Karpas-422 (cell line): ENCODE data around the gene ENO3. TPM values are rescaled to one million over a fixed set of nuclear protein-coding genes. Genes with fewer than 3 reads are reported as not detected.

ENCODE experiments used
- DNase-seq: peaks from one replicate; pipeline ENCODE4 v3.0.0-alpha.2; 2015
- H2AFZ ChIP-seq: fragments of 200-600 bp; sonication (generic); 2 replicates; pipeline ENCODE4 v1.6.1; 2014; ENCODE audit warnings: antibody characterized with exemption, low read length, mixed read lengths
- H3K27ac ChIP-seq: fragments of 200-600 bp; sonication (generic); 2 replicates; pipeline ENCODE4 v1.5.1; 2014; ENCODE audit warnings: mild to moderate bottlenecking, low read length, moderate library complexity
- H3K27me3 ChIP-seq: fragments of 200-600 bp; sonication (generic); 2 replicates; pipeline ENCODE4 v1.6.1; 2014; ENCODE audit warnings: low read length, mixed read lengths
- H3K36me3 ChIP-seq: fragments of 200-600 bp; sonication (generic); 2 replicates; pipeline ENCODE4 v1.6.1; 2014; ENCODE audit warnings: low read length, mixed read lengths; ENCODE audit not compliant: insufficient read depth
- H3K4me1 ChIP-seq: fragments of 200-600 bp; sonication (generic); 2 replicates; pipeline ENCODE4 v1.6.1; 2014; ENCODE audit warnings: mild to moderate bottlenecking, low read length, mixed read lengths
- H3K4me2 ChIP-seq: fragments of 200-600 bp; sonication (generic); 2 replicates; pipeline ENCODE4 v1.6.1; 2014; ENCODE audit warnings: low read length, low read depth, mild to moderate bottlenecking; ENCODE audit not compliant: poor library complexity, severe bottlenecking
- H3K4me3 ChIP-seq: fragments of 200-600 bp; sonication (generic); 2 replicates; pipeline ENCODE4 v1.5.1; 2014; ENCODE audit warnings: mild to moderate bottlenecking, antibody characterized with exemption, low read length, mixed read lengths
- H3K79me2 ChIP-seq: fragments of 200-600 bp; sonication (generic); 2 replicates; pipeline ENCODE4 v1.6.1; 2014; ENCODE audit warnings: mild to moderate bottlenecking, low read length, mixed read lengths
- H3K9ac ChIP-seq: fragments of 200-600 bp; sonication (generic); 2 replicates; pipeline ENCODE4 v1.6.0; 2014; ENCODE audit warnings: low read length
- H3K9me2 ChIP-seq: fragments of 200-600 bp; sonication (generic), shearing (Covaris generic); replicated peaks from 2 replicates; pipeline ENCODE4 v1.6.0; 2014; ENCODE audit warnings: mild to moderate bottlenecking, low read length, moderate library complexity; ENCODE audit not compliant: insufficient read depth
- H3K9me3 ChIP-seq: fragments of 300-700, 200-600 bp; sonication (generic); 2 replicates; pipeline ENCODE4 v1.6.1; 2014; ENCODE audit warnings: low read length, mixed read lengths
- H4K20me1 ChIP-seq: fragments of 200-600 bp; sonication (generic); 2 replicates; pipeline ENCODE4 v1.6.1; 2014; ENCODE audit warnings: mild to moderate bottlenecking, antibody characterized with exemption, low read length, low read depth; ENCODE audit not compliant: insufficient read depth
- total RNA-seq: library from RNA; depleted of rRNA; stranded (reverse); fragments of >200 nt; shearing (Covaris generic); gene quantifications from 2 replicates; pipeline ENCODE4 v1.2.3, GENCODE V29; 2014; ENCODE audit warnings: low replicate concordance

Gene ENO3
- total RNA-seq, 1 experiment from 2014 or later, result 31.1 TPM

DNA sequence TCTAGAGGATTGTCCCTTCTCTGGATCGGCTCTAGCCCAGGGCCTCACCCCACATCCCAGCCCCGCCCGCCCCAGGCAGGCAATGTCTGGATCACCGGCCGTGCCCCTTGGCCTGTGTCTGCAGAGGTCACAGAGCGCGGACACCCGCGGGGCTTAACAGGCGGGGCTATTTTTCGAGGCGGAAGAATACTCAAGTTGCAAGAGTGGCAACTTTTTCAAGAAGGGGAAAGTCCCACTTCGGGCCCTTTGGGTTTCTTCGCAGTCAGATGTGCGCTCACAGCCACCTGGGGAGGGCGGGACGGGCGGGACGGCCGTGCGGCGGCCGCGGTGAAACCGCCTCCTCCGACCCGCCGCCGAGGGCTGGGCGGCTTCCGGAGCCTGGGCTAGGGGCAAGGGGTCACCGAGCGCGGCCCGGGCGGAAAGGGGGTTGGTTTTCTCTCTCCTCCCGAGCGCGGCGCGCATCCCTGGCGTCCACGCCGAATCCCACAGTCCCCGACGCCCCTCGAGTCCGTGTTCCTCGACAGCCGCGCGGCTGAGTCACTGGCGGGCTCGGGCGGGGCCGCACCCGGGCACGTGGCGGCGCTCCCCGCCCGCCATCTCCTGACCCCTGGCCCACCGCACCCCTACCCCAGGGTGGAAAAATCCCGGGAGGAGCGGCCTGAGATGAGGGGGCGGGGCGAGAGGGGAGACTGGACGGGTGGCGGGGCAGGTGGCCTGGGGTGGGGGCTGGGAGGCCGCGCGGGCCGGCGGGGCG, 1.4 kb upstream of the ENO3 start:
- peak; percentile 91 for DNase-seq
- Histone ChIP-seq H3K27me3 (no peaks in the 10 kb centered on the region), H3K4me3 (peak overlapping the region; percentile 99), H3K27ac (peak overlapping the region; percentile 98), H3K4me2 (peak overlapping the region; percentile 98), H3K9ac (peak overlapping the region; percentile 94), H3K4me1 (peaks cover 52% of the 10 kb centered on the region), H3K36me3 (peaks cover 21% of the 10 kb centered on the region), H3K79me2 (peaks cover 38% of the 10 kb centered on the region), H4K20me1 (peaks cover 33% of the 10 kb centered on the region), H2AFZ (0 out of 2 replicates have a peak overlapping the region, but pooled peaks have one; percentile 57), H3K9me2 (no peaks in the 10 kb centered on the region), H3K9me3 (no peaks in the 10 kb centered on the region)

DNA sequence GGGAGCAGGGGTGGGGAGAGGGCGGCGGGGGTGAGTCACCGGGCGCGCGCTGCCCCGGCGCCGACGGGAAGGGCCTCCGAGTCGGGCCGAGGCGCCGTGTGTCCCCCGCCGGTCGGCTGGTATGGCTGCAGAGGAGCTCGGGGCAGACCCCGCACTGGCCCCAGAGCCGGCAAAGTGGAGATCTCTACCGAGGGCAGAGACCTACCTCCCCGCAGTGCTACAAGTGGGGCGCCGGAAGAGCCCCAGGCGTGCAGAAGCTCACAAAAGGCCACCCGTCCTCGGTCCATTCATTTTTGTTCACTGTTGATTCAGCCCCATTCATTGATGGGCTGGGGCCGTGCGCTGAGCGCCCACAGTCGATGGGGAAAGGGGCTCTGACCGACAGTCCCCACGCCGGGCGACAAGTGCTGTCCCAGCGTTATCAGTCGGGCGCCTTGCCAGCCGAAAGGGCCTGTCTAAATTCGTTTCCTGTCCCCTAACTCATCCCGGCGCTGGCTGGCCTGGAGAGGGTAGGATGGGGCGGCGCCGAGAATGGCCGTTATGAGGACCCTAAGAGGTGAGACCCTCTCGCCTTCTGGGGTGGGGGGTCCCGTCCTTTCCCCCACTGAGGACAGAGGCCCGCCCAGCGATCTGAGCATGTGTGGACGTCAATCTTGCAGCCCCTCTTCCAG, 709 bp upstream of the ENO3 start:
- Histone ChIP-seq H3K36me3 (peaks cover 21% of the 10 kb centered on the region), H2AFZ (no peak overlapping the region), H3K9me3 (no peaks in the 10 kb centered on the region), H3K9me2 (no peaks in the 10 kb centered on the region), H3K79me2 (peaks cover 38% of the 10 kb centered on the region), H3K4me2 (peak overlapping the region; percentile 98), H3K27ac (peak overlapping the region; percentile 98), H3K27me3 (no peaks in the 10 kb centered on the region), H3K4me1 (peaks cover 45% of the 10 kb centered on the region), H4K20me1 (peaks cover 28% of the 10 kb centered on the region), H3K4me3 (peak overlapping the region; percentile 99), H3K9ac (peak overlapping the region; percentile 94)
- peak; percentile 81 for DNase-seq

DNA sequence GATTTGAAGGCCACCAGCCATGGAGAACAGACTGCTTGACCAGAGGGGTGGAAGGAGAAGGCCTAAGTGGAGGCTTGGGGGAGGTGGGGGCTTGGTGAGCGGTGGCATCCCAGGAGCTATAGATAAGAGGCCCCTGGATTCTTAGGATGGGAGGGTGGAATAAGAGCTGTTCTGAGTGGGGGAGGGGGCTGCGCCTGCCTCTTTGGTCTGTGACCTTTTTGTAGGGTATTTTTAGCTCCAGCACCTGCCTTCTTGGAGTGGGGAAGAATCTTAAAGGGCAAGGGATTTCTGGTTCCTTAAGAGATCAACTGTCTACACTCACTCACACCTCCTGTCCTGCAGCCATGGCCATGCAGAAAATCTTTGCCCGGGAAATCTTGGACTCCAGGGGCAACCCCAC, 567 bp downstream of the ENO3 start:
- peaks cover 27% of the 10 kb centered on the region for H3K79me2 ChIP-seq
- H3K9me3 ChIP-seq, result no peaks in the 10 kb centered on the region
- peaks cover 15% of the 10 kb centered on the region for H4K20me1 ChIP-seq
- H3K27me3 ChIP-seq, result no peaks in the 10 kb centered on the region
- peaks cover 32% of the 10 kb centered on the region for H3K4me1 ChIP-seq
- H3K9me2 ChIP-seq, result no peaks in the 10 kb centered on the region
- peaks cover 11% of the 10 kb centered on the region for H3K36me3 ChIP-seq
- peak overlapping the region; percentile 98 for H3K4me2 ChIP-seq
- H2AFZ ChIP-seq, result no peak overlapping the region
- H3K27ac ChIP-seq, result peak overlapping the region; percentile 98
- H3K4me3 ChIP-seq, result peak overlapping the region; percentile 99; the same call in 1 of the 2 replicates
- DNase-seq, result no peak
- H3K9ac ChIP-seq, result peak overlapping the region; percentile 94

DNA sequence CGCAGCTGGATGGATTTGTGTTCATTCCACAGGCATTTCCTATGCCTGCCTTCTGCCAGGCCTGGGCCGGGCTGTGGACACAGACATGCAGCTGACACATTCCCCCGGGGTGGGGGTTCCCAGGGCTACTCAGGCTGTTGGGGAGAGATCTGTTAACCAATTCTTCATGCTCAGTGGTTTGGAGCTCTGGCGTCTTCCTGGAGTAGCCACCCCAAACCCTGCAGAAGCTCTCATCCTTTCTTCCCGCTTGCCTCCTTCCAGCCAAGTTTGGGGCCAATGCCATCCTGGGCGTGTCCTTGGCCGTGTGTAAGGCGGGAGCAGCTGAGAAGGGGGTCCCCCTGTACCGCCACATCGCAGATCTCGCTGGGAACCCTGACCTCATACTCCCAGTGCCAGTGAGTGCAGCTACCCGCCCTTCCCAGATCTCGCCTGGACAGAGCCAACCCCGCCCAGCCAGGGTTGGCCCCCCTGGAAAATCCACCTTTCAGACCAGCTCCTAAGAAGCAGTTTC, 2.6 kb downstream of the ENO3 start:
- no peak overlapping the region for H3K27ac ChIP-seq
- H3K9me3 ChIP-seq, result no peaks in the 10 kb centered on the region
- peaks cover 3% of the 10 kb centered on the region; the same call in 1 of the 2 replicates for H3K36me3 ChIP-seq
- no peak overlapping the region for H3K4me3 ChIP-seq
- no peaks in the 10 kb centered on the region for H3K9me2 ChIP-seq
- H3K4me1 ChIP-seq, result peaks cover 27% of the 10 kb centered on the region
- H4K20me1 ChIP-seq, result no peaks in the 10 kb centered on the region
- no peak overlapping the region for H3K9ac ChIP-seq
- H2AFZ ChIP-seq, result no peak overlapping the region
- H3K27me3 ChIP-seq, result no peaks in the 10 kb centered on the region
- no peak for DNase-seq
- H3K4me2 ChIP-seq, result no peak overlapping the region
- H3K79me2 ChIP-seq, result peaks cover 9% of the 10 kb centered on the region; the same call in 1 of the 2 replicates

DNA sequence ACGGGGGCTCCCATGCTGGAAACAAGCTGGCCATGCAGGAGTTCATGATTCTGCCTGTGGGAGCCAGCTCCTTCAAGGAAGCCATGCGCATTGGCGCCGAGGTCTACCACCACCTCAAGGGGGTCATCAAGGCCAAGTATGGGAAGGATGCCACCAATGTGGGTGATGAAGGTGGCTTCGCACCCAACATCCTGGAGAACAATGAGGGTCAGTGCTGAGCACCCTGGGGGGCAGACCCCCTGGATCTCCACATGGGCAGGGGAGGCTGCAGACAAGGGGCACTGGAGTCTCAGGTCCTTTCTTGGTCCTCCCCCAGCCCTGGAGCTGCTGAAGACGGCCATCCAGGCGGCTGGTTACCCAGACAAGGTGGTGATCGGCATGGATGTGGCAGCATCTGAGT, 4.2 kb downstream of the ENO3 start:
- Histone ChIP-seq H3K36me3 (peaks cover 3% of the 10 kb centered on the region; the same call in 1 of the 2 replicates), H3K4me3 (no peak overlapping the region), H3K9me3 (no peaks in the 10 kb centered on the region), H3K4me2 (no peak overlapping the region), H2AFZ (no peak overlapping the region), H3K27me3 (no peaks in the 10 kb centered on the region), H3K9ac (no peak overlapping the region), H3K79me2 (peaks cover 9% of the 10 kb centered on the region; the same call in 1 of the 2 replicates), H3K4me1 (peaks cover 18% of the 10 kb centered on the region), H3K27ac (no peak overlapping the region), H4K20me1 (no peaks in the 10 kb centered on the region), H3K9me2 (no peaks in the 10 kb centered on the region)
- DNase-seq, result no peak

DNA sequence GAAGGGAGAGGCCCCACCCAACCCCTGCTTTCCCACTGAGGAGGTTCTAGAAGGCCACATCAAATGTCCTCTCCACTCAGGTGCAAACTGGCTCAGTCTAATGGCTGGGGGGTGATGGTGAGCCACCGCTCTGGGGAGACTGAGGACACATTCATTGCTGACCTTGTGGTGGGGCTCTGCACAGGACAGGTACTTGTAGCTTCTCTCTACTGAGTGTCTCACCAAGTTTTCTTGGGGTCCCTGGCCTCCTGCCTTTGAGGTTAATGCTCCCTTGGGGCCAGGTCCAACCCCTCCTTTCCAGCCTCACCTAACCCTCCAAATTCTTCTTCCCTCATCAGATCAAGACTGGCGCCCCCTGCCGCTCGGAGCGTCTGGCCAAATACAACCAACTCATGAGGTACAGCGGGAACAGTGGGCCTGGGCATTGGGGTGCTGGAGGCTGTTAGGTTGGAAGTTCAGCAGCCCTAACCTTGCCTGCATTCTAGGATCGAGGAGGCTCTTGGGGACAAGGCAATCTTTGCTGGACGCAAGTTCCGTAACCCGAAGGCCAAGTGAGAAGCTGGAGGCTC, 5.7 kb downstream of the ENO3 start:
- Histone ChIP-seq H3K9me3 (no peaks in the 10 kb centered on the region), H3K79me2 (no peaks in the 10 kb centered on the region), H3K36me3 (peaks cover 3% of the 10 kb centered on the region; the same call in 1 of the 2 replicates), H3K4me3 (no peak overlapping the region), H3K4me1 (peaks cover 10% of the 10 kb centered on the region), H3K4me2 (no peak overlapping the region), H3K27me3 (no peaks in the 10 kb centered on the region), H2AFZ (no peak overlapping the region), H3K9me2 (no peaks in the 10 kb centered on the region), H3K9ac (no peak overlapping the region), H3K27ac (no peak overlapping the region), H4K20me1 (no peaks in the 10 kb centered on the region)
- no peak for DNase-seq

DNA sequence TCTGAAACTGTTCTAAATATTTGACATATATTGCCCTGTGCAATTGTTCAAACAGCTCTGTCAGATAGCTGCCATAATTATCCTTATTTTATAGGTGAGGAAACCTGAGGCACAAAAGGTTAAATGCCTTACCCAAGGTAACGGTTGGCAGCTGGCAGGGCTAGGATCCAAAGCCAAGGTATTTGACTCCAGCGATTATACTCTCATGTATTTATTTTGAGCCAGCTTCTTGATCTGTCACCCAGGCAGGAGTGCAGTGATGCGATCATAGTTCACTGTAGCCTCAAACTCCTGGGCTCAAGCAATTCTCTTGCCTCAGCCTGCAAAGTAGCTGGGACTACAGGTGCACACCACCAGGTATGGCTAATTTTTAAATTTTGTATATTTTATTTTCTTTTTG, 7.2 kb downstream of the ENO3 start:
- H3K79me2 ChIP-seq, result no peaks in the 10 kb centered on the region
- peaks cover 7% of the 10 kb centered on the region for H3K4me1 ChIP-seq

More for the DNA sequence above, 7.2 kb downstream of the ENO3 start:
- no peaks in the 10 kb centered on the region for H4K20me1 ChIP-seq
- H3K4me2 ChIP-seq, result no peak overlapping the region
- H3K9me3 ChIP-seq, result no peaks in the 10 kb centered on the region
- no peak overlapping the region for H3K9ac ChIP-seq
- H3K4me3 ChIP-seq, result no peak overlapping the region
- no peak overlapping the region for H2AFZ ChIP-seq
- H3K9me2 ChIP-seq, result no peaks in the 10 kb centered on the region
- DNase-seq, result no peak
- H3K27ac ChIP-seq, result no peak overlapping the region
- no peaks in the 10 kb centered on the region for H3K27me3 ChIP-seq
- H3K36me3 ChIP-seq, result peaks cover 3% of the 10 kb centered on the region; the same call in 1 of the 2 replicates
